Metanephros (tissue), 2 donors: ENCODE results near the gene QPCT. TPM values are rescaled to one million over a fixed set of nuclear protein-coding genes. Genes with fewer than 3 reads are reported as not detected.

Source experiments
- small RNA-seq: library from RNA; depleted of rRNA; stranded (forward); fragments of <200 nt; gene quantifications from one replicate; pipeline ENCODE3, GENCODE V24; 2014; ENCODE audit warnings: low replicate concordance
- total RNA-seq: library from RNA; depleted of rRNA; stranded (reverse); fragments of >200 nt; gene quantifications from one replicate; pipeline ENCODE4 v1.2.3, GENCODE V29; 2014

Gene QPCT
- 12.2 TPM for total RNA-seq

GRCh38 chr2:37344453-37345361, at the start of gene QPCT:
QPCT (plus strand) TSS chr2:37344630; CDS start chr2:37344732, 102 bp downstream.

GRCh38 chr2:37324786-37325624, 19.4 kb upstream of the QPCT start, which contains the start of gene PRKD3:
PRKD3 (minus strand) TSS chr2:37324833; CDS start chr2:37316524, 8,309 bp downstream.

Small RNA genes within 50 kb of the gene (small RNA-seq; reads per million reads assigned to genes)
- gene RNU6-939P: not detected

Other genes with a start within 250 kb of the QPCT start
- gene EIF2AK2, start 187.7 kb upstream of the QPCT start, total RNA-seq: 34.8 TPM
- not detected for gene SULT6B1, start 156.0 kb upstream of the QPCT start, total RNA-seq
- 28.0 TPM for gene CEBPZOS, start 148.1 kb upstream of the QPCT start, total RNA-seq
- 35.1 TPM for gene CEBPZ, start 113.0 kb upstream of the QPCT start, total RNA-seq
- 18.5 TPM for gene NDUFAF7, start 113.0 kb upstream of the QPCT start, total RNA-seq
- 54.7 TPM for gene PRKD3, start 19.8 kb upstream of the QPCT start, total RNA-seq